Measurements from ENCODE around the gene KCNQ1OT1. TPM values are rescaled to one million over a fixed set of nuclear protein-coding genes. Genes with fewer than 3 reads are reported as not detected.

The KCNQ1OT1 gene
- total RNA-seq, 1 experiment from 2014 or later: 1.2 TPM

DNA sequence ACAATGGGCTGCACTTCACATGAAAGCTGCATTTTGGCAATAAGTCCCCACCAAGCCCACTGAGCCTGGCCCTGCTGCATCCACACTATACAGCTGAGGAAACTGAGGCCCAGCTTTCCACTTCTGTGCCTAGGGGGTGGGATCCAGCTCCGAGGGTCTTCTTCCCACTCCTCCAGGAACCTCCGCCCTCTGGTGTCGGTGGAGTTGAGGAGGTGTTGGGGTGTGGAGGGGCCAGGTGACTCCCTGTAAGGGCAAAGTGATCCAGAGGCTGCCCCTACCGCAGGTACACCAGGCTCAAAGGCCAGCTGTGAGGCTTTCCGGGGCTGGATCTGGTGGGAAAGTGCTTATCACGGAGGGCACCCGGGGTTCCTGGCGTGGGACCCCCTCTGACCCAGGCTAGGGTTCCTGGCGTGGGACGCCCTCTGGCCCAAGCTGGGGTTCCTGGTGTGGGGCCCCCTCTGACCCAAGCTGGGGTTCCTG is 130.0 kb downstream of the KCNQ1OT1 start:
- Histone ChIP-seq H2AFZ (ENCODE audit: low read length) (no peak overlapping the region), H4K5ac (ENCODE audit: insufficient read length, low read depth, low read length) (no peak overlapping the region), H4K20me1 (ENCODE audit: control insufficient read depth, insufficient read depth, insufficient read length) (no peaks in the 10 kb centered on the region), H4K91ac (ENCODE audit: insufficient read length, low read depth, low read length) (no peak overlapping the region), H3K18ac (ENCODE audit: insufficient read length, low read depth, low read length) (no peak overlapping the region), H4K8ac (replicated peaks; ENCODE audit: insufficient read length, low read depth, low read length) (no peak overlapping the region), H2BK12ac (ENCODE audit: insufficient read length, low read depth, low read length) (no peak overlapping the region), H3K79me1 (ENCODE audit: insufficient read depth, low read depth, low read length, poor library complexity, severe bottlenecking) (no peaks in the 10 kb centered on the region), H3K4me2 (ENCODE audit: insufficient read depth, insufficient read length, low read length) (no peak overlapping the region), H3K27ac (ENCODE audit: insufficient read length, low read depth, low read length) (no peak overlapping the region), H3K79me2 (ENCODE audit: insufficient read depth, low read length) (no peaks in the 10 kb centered on the region), H3K23ac (ENCODE audit: insufficient read length, low read depth, low read length) (no peak overlapping the region), H2AK5ac (ENCODE audit: insufficient read length, low read length) (no peak overlapping the region), H3K14ac (ENCODE audit: insufficient read depth, low read length) (no peak overlapping the region), H3K23me2 (ENCODE audit: insufficient read length, low read depth, low read length, poor library complexity, severe bottlenecking) (no peaks in the 10 kb centered on the region), H3K56ac (ENCODE audit: insufficient read length, low read depth, low read length) (no peak overlapping the region), H3T11ph (ENCODE audit: low read length) (no peak overlapping the region), H2BK5ac (ENCODE audit: insufficient read length, low read length) (no peak overlapping the region), H3K27me3 (ENCODE audit: insufficient read depth, low read length) (peaks cover 2% of the 10 kb centered on the region; the same call in 1 of the 2 replicates), H3K9me3 (ENCODE audit: control insufficient read depth, low read depth, low read length) (no peaks in the 10 kb centered on the region), H3K4me1 (ENCODE audit: insufficient read depth, low read length) (no peaks in the 10 kb centered on the region), H3K9ac (ENCODE audit: extremely low read depth, insufficient read length, low read length) (no peak overlapping the region), H2BK15ac (ENCODE audit: low read depth, low read length) (no peak overlapping the region), H2BK120ac (ENCODE audit: low read depth, low read length, poor library complexity, severe bottlenecking) (no peak overlapping the region), H3K4ac (ENCODE audit: low read depth, low read length) (no peak overlapping the region), H2BK20ac (ENCODE audit: low read depth, low read length, poor library complexity, severe bottlenecking) (no peak overlapping the region)
- Mint-ChIP-seq H3K27me3 (ENCODE audit: low read depth) (peaks cover 76% of the 10 kb centered on the region), H3K36me3 (ENCODE audit: insufficient read depth in 1 of 3, low read depth in 3 of 3) (no peaks in the 10 kb centered on the region), H3K9me3 (no peaks in the 10 kb centered on the region), H3K4me1 (no peaks in the 10 kb centered on the region), H3K27ac (no peak overlapping the region), H3K4me3 (no peak overlapping the region)
- WGBS (ENCODE audit: extremely low coverage, insufficient read length, low lambda C conversion rate): no CpG with 5 or more reads among the region's 10 CpGs
- no peak for DNase-seq
- TF ChIP-seq CTCF (conservative IDR thresholded peaks at IDR 0.05): no peak
